Mesenchymal stem cell (in vitro differentiated cells and primary cell): Measurements from ENCODE around the gene CHADL.
A peak's percentile ranks its signal among the peaks of the same experiment; 100 is the strongest.

Source experiments
- DNase-seq: peaks from one replicate; pipeline ENCODE4 v3.0.0-alpha.2; 2013
- H2AFZ ChIP-seq: one replicate; pipeline ENCODE4 v1.6.1; 2013; ENCODE audit warnings: low read depth, mild to moderate bottlenecking, control low read depth, inconsistent platforms, low read length, moderate library complexity
- H2AK5ac ChIP-seq: 2 replicates; pipeline ENCODE4 v1.6.1; 2013; ENCODE audit warnings: low read length, moderate library complexity, mild to moderate bottlenecking, inconsistent platforms; ENCODE audit not compliant: severe bottlenecking
- H2BK120ac ChIP-seq: one replicate; pipeline ENCODE4 v1.6.1; 2013; ENCODE audit warnings: low read depth, mild to moderate bottlenecking, inconsistent platforms, low read length, moderate library complexity
- H2BK12ac ChIP-seq, 2 experiments: one replicate each; pipeline ENCODE4 v1.6.1; 2013; ENCODE audit warnings: inconsistent platforms in 2 of 2, low read length in 2 of 2, mild to moderate bottlenecking in 2 of 2, moderate library complexity in 2 of 2, control low read depth in 1 of 2
- H2BK15ac ChIP-seq: one replicate; pipeline ENCODE4 v1.6.1; 2013; ENCODE audit warnings: mild to moderate bottlenecking, low read depth, inconsistent platforms; ENCODE audit not compliant: poor library complexity, severe bottlenecking
- H2BK5ac ChIP-seq: 2 replicates; pipeline ENCODE4 v1.6.1; 2013; ENCODE audit warnings: low read depth, mild to moderate bottlenecking, low read length, control low read depth, inconsistent platforms; ENCODE audit not compliant: poor library complexity, severe bottlenecking
- H3K14ac ChIP-seq, 2 experiments: one replicate each; pipeline ENCODE4 v1.6.1; 2013; ENCODE audit warnings: inconsistent platforms in 2 of 2, low read length in 2 of 2, control low read depth in 1 of 2, mild to moderate bottlenecking in 1 of 2, moderate library complexity in 1 of 2
- H3K18ac ChIP-seq, 2 experiments: one replicate each; pipeline ENCODE4 v1.6.1; 2013; ENCODE audit warnings: inconsistent platforms in 2 of 2, low read length in 2 of 2, control low read depth in 1 of 2, low read depth in 1 of 2, mild to moderate bottlenecking in 1 of 2
- H3K23ac ChIP-seq, 2 experiments: one replicate each; pipeline ENCODE4 v1.6.1; 2013; ENCODE audit warnings: inconsistent platforms in 2 of 2, low read length in 2 of 2, mild to moderate bottlenecking in 2 of 2, moderate library complexity in 2 of 2, control low read depth in 1 of 2
- H3K27ac ChIP-seq: 2 replicates; pipeline ENCODE4 v1.5.1; 2013; ENCODE audit warnings: mild to moderate bottlenecking, moderate library complexity, low read length, control low read depth, inconsistent platforms; ENCODE audit not compliant: poor library complexity, severe bottlenecking
- H3K27me3 ChIP-seq, 2 experiments: 2 replicates each; pipeline versions ENCODE4 v1.6.1 to v1.7.0; 2013; ENCODE audit warnings: low read length in 2 of 2, mild to moderate bottlenecking in 2 of 2, moderate library complexity in 2 of 2, control low read depth in 1 of 2, inconsistent platforms in 1 of 2; ENCODE audit not compliant: control insufficient read depth in 1 of 2, insufficient read depth in 1 of 2
- H3K36me3 ChIP-seq, 2 experiments: 2 replicates each; pipeline versions ENCODE4 v1.6.1 to v1.7.0; 2013; ENCODE audit warnings: low read length in 2 of 2, control low read depth in 1 of 2, inconsistent platforms in 1 of 2, low read depth in 1 of 2, mild to moderate bottlenecking in 1 of 2; ENCODE audit not compliant: insufficient read depth in 2 of 2, control insufficient read depth in 1 of 2
- H3K4ac ChIP-seq, 2 experiments: one replicate each; pipeline ENCODE4 v1.6.1; 2013; ENCODE audit warnings: inconsistent platforms in 2 of 2, low read length in 2 of 2, mild to moderate bottlenecking in 2 of 2, moderate library complexity in 2 of 2, control low read depth in 1 of 2, low read depth in 1 of 2
- H3K4me1 ChIP-seq: 2 replicates; pipeline ENCODE4 v1.6.1; 2013; ENCODE audit warnings: low read depth, low read length, control low read depth; ENCODE audit not compliant: control insufficient read depth, insufficient read depth
- H3K4me2 ChIP-seq: 2 replicates; pipeline ENCODE4 v1.6.1; 2013; ENCODE audit warnings: low read length, mild to moderate bottlenecking, inconsistent platforms; ENCODE audit not compliant: poor library complexity, severe bottlenecking
- H3K4me3 ChIP-seq, 2 experiments: 2 replicates each; pipeline versions ENCODE4 v1.5.1 to v1.7.0; 2013; ENCODE audit warnings: low read length in 2 of 2, mild to moderate bottlenecking in 2 of 2, control low read depth in 1 of 2, low read depth in 1 of 2; ENCODE audit not compliant: insufficient read depth in 1 of 2
- H3K79me1 ChIP-seq: replicated peaks from 2 replicates; pipeline ENCODE4 v1.6.1; 2013; ENCODE audit warnings: mild to moderate bottlenecking, control low read depth, low read length, inconsistent platforms; ENCODE audit not compliant: poor library complexity, severe bottlenecking
- H3K9ac ChIP-seq: 2 replicates; pipeline ENCODE4 v1.7.0; 2013; ENCODE audit warnings: mild to moderate bottlenecking, low read length, moderate library complexity
- H3K9me3 ChIP-seq: 2 replicates; pipeline ENCODE4 v1.7.0; 2013; ENCODE audit warnings: mild to moderate bottlenecking, low read length; ENCODE audit not compliant: control insufficient read depth
- H4K8ac ChIP-seq: one replicate; pipeline ENCODE4 v1.6.1; 2013; ENCODE audit warnings: inconsistent platforms, mild to moderate bottlenecking, low read length, moderate library complexity
- H4K91ac ChIP-seq: one replicate; pipeline ENCODE4 v1.6.1; 2013; ENCODE audit warnings: mild to moderate bottlenecking, low read length, inconsistent platforms
- WGBS: methylation state at CpG from one replicate; pipeline ENCODE4 v1.1.7; 2013; ENCODE audit warnings: mixed read lengths; 5-methylcytosine and 5-hydroxymethylcytosine counted together

Gene CHADL

DNA sequence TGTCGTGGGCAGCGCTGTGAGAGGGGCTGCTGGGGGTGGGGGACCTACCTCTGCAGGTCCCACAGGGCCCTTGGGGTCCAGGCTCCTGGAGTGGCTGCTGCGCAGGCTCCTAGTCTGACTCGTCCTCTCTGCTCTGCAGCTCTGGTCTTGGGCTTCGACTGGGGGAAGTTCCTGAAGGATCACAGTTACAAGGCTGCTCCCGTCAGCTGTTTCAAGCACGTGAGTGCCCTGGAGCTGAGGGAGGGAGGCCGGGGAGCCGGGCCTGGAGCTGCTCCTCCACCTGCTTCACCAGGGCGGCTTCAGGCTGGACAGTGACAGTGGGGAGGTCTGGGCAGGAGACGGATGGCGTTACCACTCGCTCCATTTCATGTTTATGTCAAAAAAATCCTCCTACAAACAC lies 23.7 kb downstream of the CHADL start:
- peak overlapping the region; percentile 75 for H3K9ac ChIP-seq
- no peak overlapping the region for H3K23ac ChIP-seq
- H3K4me2 ChIP-seq, result no peak overlapping the region
- H3K27ac ChIP-seq, result no peak overlapping the region
- H4K8ac ChIP-seq, result no peak overlapping the region
- H3K27me3 ChIP-seq, result no peaks in the 10 kb centered on the region
- no peak overlapping the region for H4K91ac ChIP-seq
- H3K4ac ChIP-seq, result peak overlapping the region in 1 of 2 experiments; percentile 76
- H3K18ac ChIP-seq, result no peak overlapping the region
- no peak overlapping the region for H2BK5ac ChIP-seq
- peaks cover 55 to 57% of the 10 kb centered on the region in 2 experiments for H3K36me3 ChIP-seq
- H2BK15ac ChIP-seq, result no peak overlapping the region
- peaks cover 5% of the 10 kb centered on the region for H3K4me1 ChIP-seq
- H3K4me3 ChIP-seq, result no peak overlapping the region
- H3K14ac ChIP-seq, result no peak overlapping the region
- no peak overlapping the region for H2BK12ac ChIP-seq
- 89% methylated on average over 13 of the region's 13 CpGs for WGBS
- H3K79me1 ChIP-seq, result peaks cover 6% of the 10 kb centered on the region
- peak; percentile 50 for DNase-seq
- H2AFZ ChIP-seq, result no peak overlapping the region
- H2BK120ac ChIP-seq, result no peak overlapping the region
- no peaks in the 10 kb centered on the region for H3K9me3 ChIP-seq
- no peak overlapping the region for H2AK5ac ChIP-seq

DNA sequence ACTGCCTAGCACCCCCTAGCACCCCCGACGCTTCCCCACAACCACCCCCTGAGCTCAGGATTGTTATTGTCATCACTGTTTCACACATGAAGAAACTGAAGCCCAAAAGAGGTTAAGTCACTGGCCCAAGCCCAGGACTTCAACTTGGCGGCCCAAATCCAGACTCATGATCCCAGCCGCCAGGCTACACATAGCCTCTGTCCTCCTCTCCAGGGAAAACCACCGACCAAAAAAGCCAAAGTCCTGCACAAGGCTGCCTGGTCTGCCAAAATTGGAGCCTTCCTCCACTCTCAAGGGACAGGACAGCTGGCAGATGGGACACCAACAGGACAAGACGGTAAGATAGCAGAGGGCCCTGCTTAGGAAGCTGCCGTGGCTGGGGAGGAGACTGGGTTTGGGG lies 24.8 kb downstream of the CHADL start:
- Histone ChIP-seq H4K8ac (no peak overlapping the region), H3K27ac (no peak overlapping the region), H2BK12ac (no peak overlapping the region), H2AK5ac (no peak overlapping the region), H2BK5ac (no peak overlapping the region), H3K4me1 (peaks cover 5% of the 10 kb centered on the region), H3K79me1 (peaks cover 6% of the 10 kb centered on the region), H4K91ac (peak overlapping the region; percentile 52), H2BK15ac (no peak overlapping the region), H2AFZ (no peak overlapping the region), H3K14ac (no peak overlapping the region), H3K4me2 (no peak overlapping the region), H3K27me3 (no peaks in the 10 kb centered on the region), H3K4me3 (no peak overlapping the region), H3K9me3 (no peaks in the 10 kb centered on the region), H3K9ac (no peak overlapping the region), H3K4ac (no peak overlapping the region), H2BK120ac (no peak overlapping the region), H3K18ac (no peak overlapping the region), H3K23ac (no peak overlapping the region), H3K36me3 (peaks cover 51 to 53% of the 10 kb centered on the region in 2 experiments)
- 95% methylated on average over 7 of the region's 7 CpGs for WGBS
- DNase-seq, result no peak

DNA sequence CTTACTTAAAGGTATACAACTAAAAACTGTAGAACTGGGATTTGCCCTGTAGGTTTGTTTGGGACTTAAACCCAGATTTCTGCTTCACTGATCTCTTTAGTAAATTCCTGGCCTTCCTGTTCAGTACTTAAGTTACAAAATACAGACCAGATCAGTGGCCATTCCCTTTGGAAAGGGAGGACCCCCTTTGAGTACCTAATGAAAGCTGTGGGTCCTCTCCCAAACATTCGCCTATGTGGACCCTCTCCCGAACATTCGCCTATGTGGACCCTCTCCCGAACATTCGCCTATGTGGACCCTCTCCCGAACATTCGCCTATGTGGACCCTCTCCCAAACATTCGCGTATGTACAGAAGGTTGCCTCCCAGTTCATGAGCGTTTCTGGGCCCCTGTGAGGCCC lies 25.3 kb downstream of the CHADL start:
- Histone ChIP-seq H3K36me3 (peaks cover 50% of the 10 kb centered on the region in 2 experiments), H2AFZ (no peak overlapping the region)

DNA sequence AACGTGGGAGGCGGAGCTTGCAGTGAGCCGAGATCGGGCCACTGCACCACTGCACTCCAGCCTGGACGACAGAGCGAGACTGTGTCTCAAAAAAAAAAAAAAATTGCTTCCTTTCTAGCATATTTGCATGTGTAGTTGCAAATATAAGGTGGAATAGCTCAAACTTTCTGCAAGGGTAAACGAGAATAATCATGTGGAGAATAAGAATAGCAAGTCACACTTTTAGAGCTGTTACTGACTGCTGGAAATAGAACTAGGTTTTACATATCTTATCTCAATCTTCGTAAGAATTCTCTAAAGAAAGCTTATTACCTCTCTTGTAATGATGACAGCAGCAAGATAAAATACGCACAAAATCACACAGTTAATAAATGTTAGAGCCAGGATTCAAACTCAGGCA lies 34.0 kb downstream of the CHADL start:
- H4K8ac ChIP-seq, result no peak overlapping the region
- H3K9me3 ChIP-seq, result no peaks in the 10 kb centered on the region
- H3K27me3 ChIP-seq, result peaks cover under 1 to 5% of the 10 kb centered on the region in 2 experiments
- H2AFZ ChIP-seq, result no peak overlapping the region
- H3K4me2 ChIP-seq, result no peak overlapping the region
- H2BK12ac ChIP-seq, result no peak overlapping the region
- H3K27ac ChIP-seq, result no peak overlapping the region
- H3K9ac ChIP-seq, result no peak overlapping the region
- H3K14ac ChIP-seq, result no peak overlapping the region
- WGBS, result over 99% methylated on average over 4 of the region's 9 CpGs
- H3K23ac ChIP-seq, result no peak overlapping the region
- peaks cover 8 to 19% of the 10 kb centered on the region in 2 experiments for H3K36me3 ChIP-seq
- H3K79me1 ChIP-seq, result peaks cover 18% of the 10 kb centered on the region
- no peak overlapping the region for H4K91ac ChIP-seq
- DNase-seq, result no peak
- peaks cover 4% of the 10 kb centered on the region for H3K4me1 ChIP-seq
- H2BK15ac ChIP-seq, result no peak overlapping the region
- no peak overlapping the region for H3K4ac ChIP-seq
- no peak overlapping the region for H3K18ac ChIP-seq
- H3K4me3 ChIP-seq, result no peak overlapping the region
- H2BK5ac ChIP-seq, result no peak overlapping the region
- H2AK5ac ChIP-seq, result no peak overlapping the region
- no peak overlapping the region for H2BK120ac ChIP-seq

More for the DNA sequence above, 25.3 kb downstream of the CHADL start:
- Histone ChIP-seq H3K27me3 (no peaks in the 10 kb centered on the region), H2BK5ac (no peak overlapping the region), H3K4me3 (no peak overlapping the region), H2BK120ac (no peak overlapping the region), H2AK5ac (no peak overlapping the region), H4K91ac (no peak overlapping the region), H4K8ac (no peak overlapping the region), H3K9ac (no peak overlapping the region), H3K27ac (no peak overlapping the region), H3K23ac (no peak overlapping the region), H2BK12ac (no peak overlapping the region), H3K14ac (no peak overlapping the region), H2BK15ac (no peak overlapping the region), H3K4me2 (no peak overlapping the region), H3K79me1 (peaks cover 8% of the 10 kb centered on the region), H3K9me3 (no peaks in the 10 kb centered on the region), H3K4me1 (peaks cover 5% of the 10 kb centered on the region), H3K4ac (no peak overlapping the region), H3K18ac (no peak overlapping the region)
- DNase-seq, result no peak
- WGBS, result 98% methylated on average over 10 of the region's 10 CpGs
